Astrocyte (in vitro differentiated cells and primary cell): ENCODE results near the gene NCOA7.

Source experiments
- CTCF ChIP-seq: IDR thresholded peaks from 2 replicates; pipeline ENCODE4 v1.5.1; 2011; ENCODE audit warnings: low read depth, mild to moderate bottlenecking, inconsistent platforms, low read length, moderate library complexity; ENCODE audit not compliant: insufficient read depth
- EZH2 ChIP-seq: IDR thresholded peaks from 2 replicates; pipeline ENCODE4 v1.6.1; 2012; ENCODE audit warnings: mild to moderate bottlenecking, low read length, inconsistent platforms; ENCODE audit not compliant: insufficient read depth

GRCh38 chr6:125826695-125827463 is 36.1 kb downstream of the NCOA7 start:
- no peak for TF ChIP-seq CTCF
- TF ChIP-seq EZH2 = no peak
